Right atrium auricular region (tissue), 2 donors: ENCODE results near the gene FBLIM1. TPM values are rescaled to one million over a fixed set of nuclear protein-coding genes. Genes with fewer than 3 reads are reported as not detected.

Experiments used
- DNase-seq: peaks from one replicate; pipeline ENCODE4 v3.0.0-alpha.2; 2019; ENCODE audit warnings: low spot score
- H3K27ac ChIP-seq, 2 donors: fragments of 200-600 bp; sonication (generic); 1 replicate in 1 of 2; 2 replicates in 1 of 2; pipeline ENCODE4 v1.5.1; 2016 to 2019
- H3K27me3 ChIP-seq, 2 donors: fragments of 200-600 bp; sonication (generic); one replicate each; pipeline versions ENCODE4 v1.5.1 to v1.6.0; 2017 to 2019
- H3K36me3 ChIP-seq: fragments of 200-600 bp; sonication (generic); one replicate; pipeline ENCODE4 v1.5.1; 2016
- H3K4me1 ChIP-seq, 2 donors: fragments of 200-600 bp; sonication (generic); one replicate each; pipeline versions ENCODE4 v1.5.1 to v1.6.0; 2017 to 2019
- H3K4me3 ChIP-seq, 2 donors: fragments of 200-600 bp; sonication (generic); 1 replicate in 1 of 2; 2 replicates in 1 of 2; pipeline ENCODE4 v1.5.1; 2017 to 2019; ENCODE audit warnings: mild to moderate bottlenecking in 1 of 2, moderate library complexity in 1 of 2
- H3K9me3 ChIP-seq, 2 donors: fragments of 200-600 bp; sonication (generic); one replicate each; pipeline ENCODE4 v1.5.1; 2019
- total RNA-seq, 2 donors: library from RNA; depleted of rRNA; stranded (reverse); fragments of >200 nt; gene quantifications; one replicate each; pipeline ENCODE4 v1.1.0, GENCODE V29; 2016
- TF ChIP-seq, protein P1 (sequence below), 2 donors: fragments of 200-600 bp; sonication (generic); IDR thresholded peaks; one replicate each; pipeline ENCODE4 v1.5.1; 2019; ENCODE audit warnings: antibody characterized with exemption in 2 of 2

The FBLIM1 gene
- total RNA-seq, 2 donors from 2014 or later: 66.6 to 124 TPM

DNA sequence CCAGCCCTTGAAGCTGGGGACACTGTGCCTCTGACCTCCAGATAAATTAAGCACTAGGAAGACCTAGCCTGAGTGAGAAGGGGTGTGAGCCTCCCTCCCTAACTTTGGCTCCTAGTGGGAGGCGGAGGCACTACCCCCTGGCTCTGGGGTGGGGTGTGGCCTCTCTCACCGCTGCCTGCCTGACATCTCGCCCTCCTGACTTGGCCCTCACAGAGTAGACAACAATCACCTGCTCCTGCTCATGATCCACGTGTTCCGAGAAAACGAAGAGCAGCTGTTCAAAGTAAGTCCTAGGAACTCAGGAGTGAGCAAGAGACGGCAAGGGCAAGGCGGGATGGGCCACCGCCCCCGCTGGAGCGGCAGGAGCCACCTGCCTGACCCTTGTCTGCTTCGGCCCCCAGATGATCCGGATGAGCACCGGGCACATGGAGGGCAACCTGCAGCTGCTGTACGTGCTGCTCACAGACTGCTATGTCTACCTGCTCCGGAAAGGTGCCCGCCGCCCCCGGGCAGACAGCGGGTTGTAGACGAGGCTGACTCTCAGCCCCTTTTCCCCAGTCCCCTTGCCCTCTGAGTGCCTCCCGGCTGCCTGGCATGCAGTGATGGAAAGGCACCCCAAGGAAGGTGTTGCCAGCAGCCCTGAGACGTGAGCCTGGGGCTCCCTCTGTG lies 30.6 kb upstream of the FBLIM1 start:
- Histone ChIP-seq H3K4me3 (no peak overlapping the region), H3K27me3 (no peaks in the 10 kb centered on the region), H3K4me1 (peaks cover 0 to 17% of the 10 kb centered on the region in 2 donors), H3K9me3 (no peaks in the 10 kb centered on the region), H3K27ac (no peak overlapping the region), H3K36me3 (peaks cover 96% of the 10 kb centered on the region)
- no peak for DNase-seq
- TF ChIP-seq, protein P1, sequence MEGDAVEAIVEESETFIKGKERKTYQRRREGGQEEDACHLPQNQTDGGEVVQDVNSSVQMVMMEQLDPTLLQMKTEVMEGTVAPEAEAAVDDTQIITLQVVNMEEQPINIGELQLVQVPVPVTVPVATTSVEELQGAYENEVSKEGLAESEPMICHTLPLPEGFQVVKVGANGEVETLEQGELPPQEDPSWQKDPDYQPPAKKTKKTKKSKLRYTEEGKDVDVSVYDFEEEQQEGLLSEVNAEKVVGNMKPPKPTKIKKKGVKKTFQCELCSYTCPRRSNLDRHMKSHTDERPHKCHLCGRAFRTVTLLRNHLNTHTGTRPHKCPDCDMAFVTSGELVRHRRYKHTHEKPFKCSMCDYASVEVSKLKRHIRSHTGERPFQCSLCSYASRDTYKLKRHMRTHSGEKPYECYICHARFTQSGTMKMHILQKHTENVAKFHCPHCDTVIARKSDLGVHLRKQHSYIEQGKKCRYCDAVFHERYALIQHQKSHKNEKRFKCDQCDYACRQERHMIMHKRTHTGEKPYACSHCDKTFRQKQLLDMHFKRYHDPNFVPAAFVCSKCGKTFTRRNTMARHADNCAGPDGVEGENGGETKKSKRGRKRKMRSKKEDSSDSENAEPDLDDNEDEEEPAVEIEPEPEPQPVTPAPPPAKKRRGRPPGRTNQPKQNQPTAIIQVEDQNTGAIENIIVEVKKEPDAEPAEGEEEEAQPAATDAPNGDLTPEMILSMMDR (IDR thresholded peaks at IDR 0.05): no peak

DNA sequence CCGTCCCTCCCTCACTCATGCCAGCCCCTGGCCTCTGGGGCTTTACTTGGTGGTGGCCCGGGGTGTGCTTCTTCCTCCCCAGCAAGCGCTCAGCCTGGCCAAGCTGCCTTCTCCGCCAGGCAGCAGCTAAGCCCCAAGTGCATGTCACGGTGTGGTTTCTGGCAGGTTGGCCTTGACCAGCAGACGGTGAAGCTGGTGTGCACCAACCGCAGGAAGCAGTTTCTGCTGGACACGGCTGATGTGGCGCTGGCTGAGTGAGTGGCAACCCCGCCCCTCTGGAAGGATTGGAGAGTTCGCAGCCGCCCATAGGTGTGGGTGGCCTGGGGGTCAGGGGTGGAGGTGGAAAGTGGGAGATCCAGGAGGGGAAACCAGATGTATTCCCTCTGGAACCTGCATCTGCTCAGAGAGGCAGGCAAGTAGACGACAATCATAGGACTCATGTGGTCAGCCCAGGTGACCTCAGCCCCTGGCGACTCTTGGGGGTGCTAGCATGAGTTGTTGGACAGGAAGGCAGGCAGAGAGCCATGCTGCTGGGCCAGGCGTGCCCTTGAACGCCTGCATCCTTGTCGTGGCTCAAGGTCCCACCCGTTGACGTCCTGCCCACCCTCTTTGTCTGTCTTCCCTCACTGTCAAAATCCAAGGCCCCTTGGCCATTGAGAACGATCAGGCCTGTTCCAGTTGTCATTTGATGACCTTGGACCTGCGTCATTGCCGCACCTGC lies 29.5 kb upstream of the FBLIM1 start:
- Histone ChIP-seq H3K27me3 (no peaks in the 10 kb centered on the region), H3K4me3 (no peak overlapping the region), H3K9me3 (no peaks in the 10 kb centered on the region), H3K36me3 (peaks cover 97% of the 10 kb centered on the region), H3K4me1 (peaks cover 0 to 17% of the 10 kb centered on the region in 2 donors), H3K27ac (no peak overlapping the region)
- no peak for DNase-seq
- TF ChIP-seq, protein P1 (IDR thresholded peaks at IDR 0.05): no peak

DNA sequence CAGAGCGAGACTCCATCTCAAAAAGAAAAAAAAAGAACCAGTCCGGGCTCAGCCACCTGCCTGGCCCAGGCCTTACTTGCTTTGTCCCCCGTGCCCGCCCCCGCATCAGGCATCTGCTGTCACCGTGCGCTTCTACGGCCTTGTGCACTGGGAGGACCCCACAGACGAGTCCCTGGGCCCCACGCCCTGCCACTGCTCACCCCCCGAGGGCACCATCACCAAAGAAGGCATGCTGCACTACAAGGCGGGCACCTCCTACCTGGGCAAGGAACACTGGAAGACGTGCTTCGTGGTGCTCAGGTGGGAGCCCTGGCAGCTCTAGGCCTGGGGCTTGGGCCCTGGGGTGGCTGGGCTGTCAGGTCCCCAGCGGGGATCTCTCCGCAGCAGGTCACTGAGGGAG lies 28.2 kb upstream of the FBLIM1 start:
- Histone ChIP-seq H3K27me3 (no peaks in the 10 kb centered on the region), H3K9me3 (no peaks in the 10 kb centered on the region), H3K36me3 (peaks cover 97% of the 10 kb centered on the region), H3K4me3 (no peak overlapping the region), H3K27ac (no peak overlapping the region), H3K4me1 (peaks cover 0 to 25% of the 10 kb centered on the region in 2 donors)
- TF ChIP-seq, protein P1 (IDR thresholded peaks at IDR 0.05): no peak
- DNase-seq: no peak

DNA sequence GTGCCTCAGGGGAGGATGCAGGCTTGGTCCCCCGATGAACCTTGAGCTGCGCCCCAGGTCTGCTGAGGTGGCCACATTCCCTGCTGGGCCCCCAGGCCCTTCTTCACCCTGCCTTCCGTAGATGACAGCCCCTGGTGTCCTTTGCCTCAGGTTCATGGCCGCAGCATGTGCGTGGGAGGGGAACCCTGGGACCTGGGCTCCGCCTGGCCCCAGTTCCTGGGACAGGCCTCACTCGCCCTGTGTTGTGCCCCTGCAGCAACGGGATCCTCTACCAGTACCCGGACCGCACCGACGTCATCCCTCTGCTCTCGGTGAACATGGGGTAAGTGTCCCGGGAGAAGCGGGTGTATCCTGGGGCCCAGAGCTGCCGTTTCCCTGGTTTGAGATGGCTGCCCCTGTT lies 27.7 kb upstream of the FBLIM1 start:
- Histone ChIP-seq H3K4me3 (no peak overlapping the region), H3K27me3 (no peaks in the 10 kb centered on the region), H3K27ac (no peak overlapping the region), H3K9me3 (no peaks in the 10 kb centered on the region), H3K4me1 (peaks cover 0 to 30% of the 10 kb centered on the region in 2 donors), H3K36me3 (peaks cover 92% of the 10 kb centered on the region)
- no peak for DNase-seq
- TF ChIP-seq, protein P1 (IDR thresholded peaks at IDR 0.05): no peak

DNA sequence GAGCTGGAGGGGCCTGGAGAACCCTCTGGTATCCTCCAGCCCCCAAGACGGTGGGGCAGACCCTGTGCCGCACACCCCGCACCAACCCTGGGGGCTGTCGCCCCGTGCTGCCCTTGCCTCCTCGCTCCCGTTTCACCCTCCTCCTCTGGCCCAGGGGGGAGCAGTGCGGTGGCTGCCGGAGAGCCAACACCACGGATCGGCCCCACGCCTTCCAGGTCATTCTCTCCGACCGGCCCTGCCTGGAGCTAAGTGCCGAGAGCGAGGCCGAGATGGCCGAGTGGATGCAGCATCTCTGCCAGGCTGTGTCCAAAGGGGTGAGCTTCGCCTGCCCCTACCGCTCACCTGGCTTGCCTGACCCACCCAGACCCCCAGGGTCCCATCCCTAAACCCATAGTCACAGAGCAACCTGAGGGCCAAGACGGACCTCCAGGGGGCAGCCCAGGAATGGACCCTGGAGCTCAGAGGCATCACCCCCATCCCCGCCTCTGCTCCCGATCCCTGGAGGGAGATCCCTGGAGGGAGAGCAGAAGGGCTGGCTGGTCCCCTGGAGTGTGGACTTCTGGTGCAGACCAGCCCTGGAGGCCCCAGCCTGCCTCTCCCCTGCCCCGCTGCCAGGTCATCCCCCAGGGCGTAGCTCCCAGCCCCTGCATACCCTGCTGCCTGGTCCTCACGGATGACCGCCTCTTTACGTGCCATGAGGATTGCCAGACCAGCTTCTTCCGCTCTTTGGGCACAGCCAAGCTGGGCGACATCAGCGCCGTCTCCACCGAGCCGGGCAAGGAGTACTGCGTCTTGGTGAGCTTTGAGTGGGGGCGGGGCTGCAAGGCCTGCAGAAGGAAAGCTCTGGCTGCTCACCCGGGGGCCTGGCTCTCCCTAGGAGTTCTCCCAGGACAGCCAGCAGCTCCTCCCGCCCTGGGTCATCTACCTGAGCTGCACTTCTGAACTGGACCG lies 26.6 kb upstream of the FBLIM1 start:
- Histone ChIP-seq H3K9me3 (no peaks in the 10 kb centered on the region), H3K4me1 (peaks cover 0 to 33% of the 10 kb centered on the region in 2 donors), H3K4me3 (no peak overlapping the region), H3K27ac (no peak overlapping the region), H3K27me3 (no peaks in the 10 kb centered on the region), H3K36me3 (peaks cover 82% of the 10 kb centered on the region)
- no peak for DNase-seq
- TF ChIP-seq, protein P1 (IDR thresholded peaks at IDR 0.05): no peak
